ENCODE data around the gene VWA2. TPM values are rescaled to one million over a fixed set of nuclear protein-coding genes. Genes with fewer than 3 reads are reported as not detected.

VWA2 gene
- total and polyA plus RNA-seq, 2 donors (not counting 1 experiment from before 2014, with no cell fraction given), result not detected

DNA sequence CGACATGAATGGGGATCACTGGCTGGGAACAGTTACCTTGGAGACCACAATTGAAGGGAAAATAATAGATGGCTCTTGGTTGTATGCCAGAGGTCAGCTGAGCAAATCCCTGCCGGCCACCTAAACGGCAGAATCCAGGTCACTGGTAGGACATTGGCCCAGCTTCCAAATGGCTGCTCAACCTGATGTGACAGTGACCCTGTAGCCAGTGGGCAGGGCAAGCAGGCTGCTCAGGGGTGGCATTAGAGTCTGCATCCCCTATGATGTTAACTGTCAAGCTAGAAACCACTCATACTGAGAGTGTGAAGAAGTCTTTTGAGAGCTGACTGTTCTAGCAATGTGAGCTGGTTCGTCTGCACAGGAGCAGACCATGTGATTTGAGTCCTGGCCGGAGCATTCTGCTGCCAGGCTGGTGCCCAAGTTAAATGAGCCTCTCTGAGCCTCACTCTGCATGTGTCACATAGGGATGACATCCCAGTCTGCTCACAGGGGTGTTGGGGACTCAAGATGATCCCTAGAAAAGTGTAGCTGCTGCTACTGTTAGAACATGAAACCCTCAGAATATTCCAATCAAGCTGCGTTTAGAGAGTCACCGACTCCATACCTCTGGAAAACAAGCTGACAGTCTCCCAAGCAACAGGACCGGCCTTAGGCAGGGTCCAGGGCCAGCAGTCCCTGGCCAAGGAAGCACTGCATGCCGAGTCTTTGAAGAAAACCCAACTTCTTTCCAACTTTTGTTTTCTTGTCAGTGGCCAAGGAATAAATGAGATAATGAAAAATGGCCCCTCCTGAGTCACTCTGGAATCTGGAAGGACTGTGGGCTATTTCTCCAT lies 69.7 kb downstream of the VWA2 start:
- no peaks in the 10 kb centered on the region for H3K27me3 ChIP-seq (replicated peaks in 1 of 4; ENCODE audit: control extremely low read depth in 1 of 4, control insufficient read depth in 3 of 4, insufficient read depth in 4 of 4, low read length in 3 of 4)
- H3K9me3 ChIP-seq (ENCODE audit: control extremely low read depth in 1 of 3, control insufficient read depth in 2 of 3, insufficient read depth in 1 of 3, low read length in 2 of 3), result no peaks in the 10 kb centered on the region
- CTCF ChIA-PET, result interaction anchor here (0.7 kb wide), 1 partner anchor 9 kb away, joined by 3 read pairs; no protein-coding TSS in a partner anchor
- ATAC-seq (ENCODE audit: low read depth), result no peak
- H3K4me3 ChIP-seq (ENCODE audit: control extremely low read depth in 1 of 5, extremely low read depth in 1 of 5, insufficient read depth in 1 of 5, low read depth in 2 of 5, low read length in 4 of 5), result no peak overlapping the region
- DNase-seq, result no peak
- H4K20me1 ChIP-seq (ENCODE audit: control insufficient read depth, insufficient read depth, low read length, poor library complexity, severe bottlenecking), result no peaks in the 10 kb centered on the region
- H3K79me2 ChIP-seq (ENCODE audit: control insufficient read depth, insufficient read depth, low read length), result no peaks in the 10 kb centered on the region
- H3K27ac ChIP-seq (ENCODE audit: low read length in 2 of 2), result no peak overlapping the region
- peaks cover 0 to 7% of the 10 kb centered on the region in 2 donors for H3K4me1 ChIP-seq (ENCODE audit: control insufficient read depth in 2 of 2, insufficient read depth in 2 of 2, low read length in 2 of 2)
- no peak overlapping the region for H3K4me2 ChIP-seq (replicated peaks; ENCODE audit: low read depth, low read length, poor library complexity, severe bottlenecking)
- no peaks in the 10 kb centered on the region for H3K27me3 Mint-ChIP-seq
- peaks cover 10% of the 10 kb centered on the region for H3K4me1 Mint-ChIP-seq
- TF ChIP-seq, protein P1, sequence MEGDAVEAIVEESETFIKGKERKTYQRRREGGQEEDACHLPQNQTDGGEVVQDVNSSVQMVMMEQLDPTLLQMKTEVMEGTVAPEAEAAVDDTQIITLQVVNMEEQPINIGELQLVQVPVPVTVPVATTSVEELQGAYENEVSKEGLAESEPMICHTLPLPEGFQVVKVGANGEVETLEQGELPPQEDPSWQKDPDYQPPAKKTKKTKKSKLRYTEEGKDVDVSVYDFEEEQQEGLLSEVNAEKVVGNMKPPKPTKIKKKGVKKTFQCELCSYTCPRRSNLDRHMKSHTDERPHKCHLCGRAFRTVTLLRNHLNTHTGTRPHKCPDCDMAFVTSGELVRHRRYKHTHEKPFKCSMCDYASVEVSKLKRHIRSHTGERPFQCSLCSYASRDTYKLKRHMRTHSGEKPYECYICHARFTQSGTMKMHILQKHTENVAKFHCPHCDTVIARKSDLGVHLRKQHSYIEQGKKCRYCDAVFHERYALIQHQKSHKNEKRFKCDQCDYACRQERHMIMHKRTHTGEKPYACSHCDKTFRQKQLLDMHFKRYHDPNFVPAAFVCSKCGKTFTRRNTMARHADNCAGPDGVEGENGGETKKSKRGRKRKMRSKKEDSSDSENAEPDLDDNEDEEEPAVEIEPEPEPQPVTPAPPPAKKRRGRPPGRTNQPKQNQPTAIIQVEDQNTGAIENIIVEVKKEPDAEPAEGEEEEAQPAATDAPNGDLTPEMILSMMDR (IDR thresholded peaks at IDR 0.05), result no peak
- TF ChIP-seq EZH2 (IDR thresholded peaks at IDR 0.05; ENCODE audit: borderline replicate concordance, insufficient read depth, low read depth, low read length, poor library complexity, severe bottlenecking), result no peak
- no peaks in the 10 kb centered on the region for H3K36me3 ChIP-seq (replicated peaks in 1 of 2; ENCODE audit: control extremely low read depth in 1 of 2, control insufficient read depth in 1 of 2, extremely low read depth in 1 of 2, insufficient read depth in 2 of 2, low read length in 1 of 2)
- 96% methylated on average over 8 of the region's 9 CpGs for WGBS (ENCODE audit: insufficient coverage)
- H3K9me3 Mint-ChIP-seq (ENCODE audit: insufficient read depth), result no peaks in the 10 kb centered on the region
- H2AFZ ChIP-seq (ENCODE audit: insufficient read depth, low read depth, low read length, poor library complexity, severe bottlenecking), result no peak overlapping the region
- H3K4me3 Mint-ChIP-seq, result no peak overlapping the region
- H3K27ac Mint-ChIP-seq, result peak overlapping the region; percentile 37
- intact Hi-C loops (cut with micrococcal nuclease), result loop anchor here (10.0 kb wide), 1 partner anchor 126 kb away; no protein-coding TSS in a partner anchor
- H3K9ac ChIP-seq (ENCODE audit: low read length), result no peak overlapping the region
- POLR2A ChIA-PET, result no interaction called here

DNA sequence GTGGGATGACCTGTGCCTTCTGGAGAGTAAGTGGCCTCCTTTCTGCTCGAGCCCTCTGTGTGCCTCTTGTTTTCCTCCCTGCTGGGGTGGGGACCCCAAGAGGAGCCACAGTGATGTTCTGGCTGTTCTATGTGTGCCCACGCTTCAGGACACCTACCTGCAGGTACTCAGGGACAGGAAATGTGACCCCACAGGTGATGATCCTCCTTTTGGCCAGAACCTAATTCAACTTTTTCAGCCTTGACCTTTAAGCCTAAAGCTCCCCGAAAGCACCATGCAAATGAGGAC lies 70.3 kb downstream of the VWA2 start:
- no peak overlapping the region for H3K27ac ChIP-seq (ENCODE audit: low read length in 2 of 2)
- no peak overlapping the region for H3K4me2 ChIP-seq (replicated peaks; ENCODE audit: low read depth, low read length, poor library complexity, severe bottlenecking)
- Mint-ChIP-seq H3K27me3 (no peaks in the 10 kb centered on the region), H3K4me3 (no peak overlapping the region), H3K4me1 (peaks cover 5% of the 10 kb centered on the region), H3K27ac (no peak overlapping the region), H3K9me3 (ENCODE audit: insufficient read depth) (no peaks in the 10 kb centered on the region)
- no peaks in the 10 kb centered on the region for H3K79me2 ChIP-seq (ENCODE audit: control insufficient read depth, insufficient read depth, low read length)
- no peak overlapping the region for H3K9ac ChIP-seq (ENCODE audit: low read length)
- intact Hi-C loops (cut with micrococcal nuclease), result loop anchor here (10.0 kb wide), 1 partner anchor 125 kb away; no protein-coding TSS in a partner anchor
- 82% methylated on average over 2 of the region's 3 CpGs for WGBS (ENCODE audit: insufficient coverage)
- ChIA-PET CTCF (interaction anchor here (0.7 kb wide), 1 partner anchor 9 kb away, joined by 3 read pairs; no protein-coding TSS in a partner anchor), POLR2A (no interaction called here)
- no peaks in the 10 kb centered on the region for H4K20me1 ChIP-seq (ENCODE audit: control insufficient read depth, insufficient read depth, low read length, poor library complexity, severe bottlenecking)
- H3K27me3 ChIP-seq (replicated peaks in 1 of 4; ENCODE audit: control extremely low read depth in 1 of 4, control insufficient read depth in 3 of 4, insufficient read depth in 4 of 4, low read length in 3 of 4), result no peaks in the 10 kb centered on the region
- H2AFZ ChIP-seq (ENCODE audit: insufficient read depth, low read depth, low read length, poor library complexity, severe bottlenecking), result no peak overlapping the region
- DNase-seq (no peak), ATAC-seq (ENCODE audit: low read depth) (no peak)
- no peaks in the 10 kb centered on the region for H3K9me3 ChIP-seq (ENCODE audit: control extremely low read depth in 1 of 3, control insufficient read depth in 2 of 3, insufficient read depth in 1 of 3, low read length in 2 of 3)
- TF ChIP-seq EZH2 (IDR thresholded peaks at IDR 0.05; ENCODE audit: borderline replicate concordance, insufficient read depth, low read depth, low read length, poor library complexity, severe bottlenecking), result no peak
- TF ChIP-seq, protein P1 (IDR thresholded peaks at IDR 0.05), result no peak
- no peak overlapping the region for H3K4me3 ChIP-seq (ENCODE audit: control extremely low read depth in 1 of 5, extremely low read depth in 1 of 5, insufficient read depth in 1 of 5, low read depth in 2 of 5, low read length in 4 of 5)
- H3K4me1 ChIP-seq (ENCODE audit: control insufficient read depth in 2 of 2, insufficient read depth in 2 of 2, low read length in 2 of 2), result peaks cover 0 to 2% of the 10 kb centered on the region in 2 donors
- H3K36me3 ChIP-seq (replicated peaks in 1 of 2; ENCODE audit: control extremely low read depth in 1 of 2, control insufficient read depth in 1 of 2, extremely low read depth in 1 of 2, insufficient read depth in 2 of 2, low read length in 1 of 2), result no peaks in the 10 kb centered on the region

All from B cell (primary cell).